ENCODE results near the gene PALMD. TPM values are rescaled to one million over a fixed set of nuclear protein-coding genes. Genes with fewer than 3 reads are reported as not detected.
A peak's percentile ranks its signal among the peaks of the same experiment; 100 is the strongest.

PALMD gene
- total and polyA plus RNA-seq, 12 donors = 81.2 to 194 (median 121) TPM

DNA sequence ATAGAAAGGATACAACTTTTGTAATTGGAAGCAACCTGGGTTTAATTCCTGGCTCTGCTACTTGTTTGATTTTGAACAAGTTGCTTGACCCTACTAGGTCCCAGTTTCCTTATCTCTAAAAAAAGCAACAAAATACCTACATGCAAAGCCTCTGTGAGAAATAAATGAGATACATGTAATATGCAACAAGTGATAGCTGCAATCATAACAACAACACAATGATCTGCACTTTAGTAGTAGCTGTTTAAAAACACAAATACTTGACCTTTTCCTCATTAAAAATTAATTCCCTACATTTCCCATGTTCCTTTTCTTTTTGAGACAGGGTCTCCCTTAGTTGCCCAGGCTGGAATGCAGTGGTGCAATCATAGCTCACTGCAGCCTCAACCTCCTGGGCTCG lies 80.5 kb downstream of the PALMD start:
- ATAC-seq (no peak), DNase-seq (no peak)
- Histone ChIP-seq H3K4me1 (peaks cover 0 to 27% (median 21%) of the 10 kb centered on the region in 9 donors), H3K27ac (peak overlapping the region in 4 of 10 donors; percentile 23 to 81 (median 58)), H3K9me3 (no peaks in the 10 kb centered on the region), H3K27me3 (no peaks in the 10 kb centered on the region), H3K4me3 (no peak overlapping the region), H3K36me3 (peaks cover 0 to 27% (median 0%) of the 10 kb centered on the region in 9 donors)
- TF ChIP-seq, protein P1, sequence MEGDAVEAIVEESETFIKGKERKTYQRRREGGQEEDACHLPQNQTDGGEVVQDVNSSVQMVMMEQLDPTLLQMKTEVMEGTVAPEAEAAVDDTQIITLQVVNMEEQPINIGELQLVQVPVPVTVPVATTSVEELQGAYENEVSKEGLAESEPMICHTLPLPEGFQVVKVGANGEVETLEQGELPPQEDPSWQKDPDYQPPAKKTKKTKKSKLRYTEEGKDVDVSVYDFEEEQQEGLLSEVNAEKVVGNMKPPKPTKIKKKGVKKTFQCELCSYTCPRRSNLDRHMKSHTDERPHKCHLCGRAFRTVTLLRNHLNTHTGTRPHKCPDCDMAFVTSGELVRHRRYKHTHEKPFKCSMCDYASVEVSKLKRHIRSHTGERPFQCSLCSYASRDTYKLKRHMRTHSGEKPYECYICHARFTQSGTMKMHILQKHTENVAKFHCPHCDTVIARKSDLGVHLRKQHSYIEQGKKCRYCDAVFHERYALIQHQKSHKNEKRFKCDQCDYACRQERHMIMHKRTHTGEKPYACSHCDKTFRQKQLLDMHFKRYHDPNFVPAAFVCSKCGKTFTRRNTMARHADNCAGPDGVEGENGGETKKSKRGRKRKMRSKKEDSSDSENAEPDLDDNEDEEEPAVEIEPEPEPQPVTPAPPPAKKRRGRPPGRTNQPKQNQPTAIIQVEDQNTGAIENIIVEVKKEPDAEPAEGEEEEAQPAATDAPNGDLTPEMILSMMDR (IDR thresholded peaks at IDR 0.05) = no peak
- WGBS, 2 donors = 96 to 100% methylated on average over 1 of the region's 1 CpG
- intact Hi-C loops (cut with DNase I) = no loop called here

GRCh38 chr1:99726818-99727217 lies 80.9 kb downstream of the PALMD start:
- H3K36me3 ChIP-seq = peaks cover 0 to 27% (median 0%) of the 10 kb centered on the region in 9 donors
- peak overlapping the region in 4 of 10 donors; percentile 23 to 81 (median 58) for H3K27ac ChIP-seq
- DNase-seq (no peak), ATAC-seq (no peak)
- WGBS, 2 donors = 76 to 87% methylated on average over 2 of the region's 2 CpGs
- no peaks in the 10 kb centered on the region for H3K27me3 ChIP-seq
- intact Hi-C loops (cut with DNase I) = no loop called here
- H3K4me3 ChIP-seq = no peak overlapping the region
- TF ChIP-seq, protein P1 (IDR thresholded peaks at IDR 0.05) = no peak
- H3K4me1 ChIP-seq = peaks cover 0 to 27% (median 21%) of the 10 kb centered on the region in 9 donors
- H3K9me3 ChIP-seq = no peaks in the 10 kb centered on the region

DNA sequence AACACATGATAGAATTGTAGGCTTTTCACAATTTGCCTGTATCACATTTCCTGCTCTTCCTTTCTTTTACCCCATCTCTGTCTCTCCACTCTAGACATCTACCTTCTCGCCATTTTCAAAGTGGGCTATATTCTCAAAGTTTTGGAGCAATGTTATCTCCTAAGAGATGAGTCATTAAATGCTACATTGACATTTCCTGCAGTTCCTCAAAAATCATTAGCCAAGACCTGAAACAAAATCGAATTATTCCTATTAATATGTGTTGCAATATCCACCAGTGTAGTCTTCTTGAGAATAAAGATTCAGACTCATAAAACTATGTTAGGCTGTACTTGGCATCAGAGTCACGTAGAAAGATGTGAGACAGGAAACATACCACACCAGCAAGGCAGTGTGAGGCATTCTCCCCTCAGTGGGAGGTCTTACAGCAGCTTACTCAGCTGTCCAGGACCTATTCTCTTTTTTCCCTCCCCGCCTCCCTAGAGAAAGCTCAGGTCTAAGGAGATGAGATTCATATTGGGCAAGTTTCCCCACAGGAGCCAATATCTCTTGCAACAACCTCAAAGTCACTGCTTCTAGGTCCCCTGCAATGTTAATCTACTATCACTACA lies 81.8 kb downstream of the PALMD start:
- DNase-seq (no peak), ATAC-seq (peak in 7 of 8 donors; percentile 23 to 65 (median 50))
- H3K27ac ChIP-seq = peak overlapping the region; percentile 51 to 84 (median 78)
- intact Hi-C loops (cut with DNase I) = no loop called here
- peak overlapping the region in 5 of 10 donors; percentile 4 to 43 (median 22) for H3K4me3 ChIP-seq
- WGBS, 2 donors = 64 to 71% methylated on average over 4 of the region's 4 CpGs
- H3K36me3 ChIP-seq = peaks cover 0 to 27% (median 0%) of the 10 kb centered on the region in 9 donors
- TF ChIP-seq, protein P1 (IDR thresholded peaks at IDR 0.05) = no peak
- H3K27me3 ChIP-seq = no peaks in the 10 kb centered on the region
- no peaks in the 10 kb centered on the region for H3K9me3 ChIP-seq
- peaks cover 0 to 27% (median 21%) of the 10 kb centered on the region in 9 donors for H3K4me1 ChIP-seq

DNA sequence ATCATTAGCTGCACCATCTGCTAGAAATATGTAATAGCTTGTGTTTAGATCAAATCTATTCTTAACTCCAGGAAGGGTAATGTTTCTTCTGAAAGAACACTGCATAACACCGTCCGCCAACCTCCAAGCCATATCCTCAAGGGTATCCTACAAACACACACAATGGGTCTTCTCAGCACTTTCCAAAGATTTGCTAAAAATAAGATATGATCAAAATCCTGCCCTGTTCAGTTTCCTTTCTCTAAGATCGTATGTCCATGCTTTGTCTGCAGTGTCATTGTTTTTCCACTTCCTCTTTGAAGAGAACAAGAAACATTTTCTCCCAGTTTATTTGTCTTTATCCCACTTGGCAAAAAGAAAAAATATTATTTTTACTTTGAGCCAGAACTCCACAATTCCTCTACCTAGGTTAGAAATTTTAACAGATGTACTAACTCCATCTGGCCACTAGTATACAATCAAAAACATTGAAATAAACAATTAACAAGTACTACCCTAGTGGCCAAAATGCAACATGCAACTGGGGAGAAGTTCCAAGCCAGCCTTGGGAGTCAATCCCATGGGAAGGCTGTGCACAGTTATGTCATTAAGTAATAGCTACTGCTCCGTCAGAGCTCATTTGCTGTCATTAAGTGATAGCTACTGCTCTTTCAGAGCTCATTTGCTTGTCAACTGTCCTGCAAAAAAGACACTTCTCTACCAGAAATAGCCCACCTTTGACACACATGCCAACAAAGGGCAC lies 82.8 kb downstream of the PALMD start:
- TF ChIP-seq, protein P1 (IDR thresholded peaks at IDR 0.05) = peak; percentile 16 to 67 (median 49)
- H3K4me3 ChIP-seq = peak overlapping the region in 6 of 10 donors; percentile 4 to 43 (median 20)
- intact Hi-C loops (cut with DNase I) = no loop called here
- H3K27me3 ChIP-seq = no peaks in the 10 kb centered on the region
- peak in 1 of 2 donors; percentile 40 for DNase-seq
- peak; percentile 83 to 94 (median 90) for ATAC-seq
- no peaks in the 10 kb centered on the region for H3K9me3 ChIP-seq
- WGBS, 2 donors = 51 to 57% methylated on average over 4 of the region's 4 CpGs
- peaks cover 0 to 20% (median 0%) of the 10 kb centered on the region in 9 donors for H3K36me3 ChIP-seq
- H3K4me1 ChIP-seq = peaks cover 0 to 27% (median 21%) of the 10 kb centered on the region in 9 donors
- H3K27ac ChIP-seq = peak overlapping the region; percentile 17 to 84 (median 78)
